SIG-M5 treated with dmso at 0.1 percent for 504 hours (cell line): ENCODE results near the gene PPP6R3.
A peak's percentile ranks its signal among the peaks of the same experiment; 100 is the strongest.
"Not testable (repeated sequence)": the region's sequence is repeated elsewhere in the genome, so short reads cannot be mapped to it uniquely, and the experiment has no call there.

Experiments
- DNase-seq: peaks from one replicate; lab custom pipeline; 2025; ENCODE audit not compliant: unreplicated experiment; lab: John Stamatoyannopoulos, UW

The PPP6R3 gene

DNA sequence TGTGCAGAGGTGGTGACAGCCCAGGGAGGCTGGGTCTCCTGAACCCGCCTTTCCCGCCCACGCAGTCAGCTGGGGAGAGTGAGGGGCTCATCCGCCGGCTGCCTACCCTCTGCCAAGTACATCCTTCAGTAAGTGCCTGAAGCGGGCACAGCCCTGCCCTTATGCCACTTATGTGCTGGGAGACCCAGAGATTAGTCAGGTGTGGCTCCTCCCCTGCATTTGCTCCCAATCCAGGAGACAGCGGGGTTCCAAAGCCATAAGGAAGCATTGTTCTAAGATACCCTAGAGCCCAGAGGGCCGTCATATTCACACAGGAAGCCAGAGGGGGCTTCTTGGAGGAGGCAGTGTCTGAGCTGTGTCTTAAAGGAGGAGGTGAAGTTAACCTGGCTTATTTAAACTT lies 5.8 kb upstream of the PPP6R3 start:
- DNase-seq = no peak

DNA sequence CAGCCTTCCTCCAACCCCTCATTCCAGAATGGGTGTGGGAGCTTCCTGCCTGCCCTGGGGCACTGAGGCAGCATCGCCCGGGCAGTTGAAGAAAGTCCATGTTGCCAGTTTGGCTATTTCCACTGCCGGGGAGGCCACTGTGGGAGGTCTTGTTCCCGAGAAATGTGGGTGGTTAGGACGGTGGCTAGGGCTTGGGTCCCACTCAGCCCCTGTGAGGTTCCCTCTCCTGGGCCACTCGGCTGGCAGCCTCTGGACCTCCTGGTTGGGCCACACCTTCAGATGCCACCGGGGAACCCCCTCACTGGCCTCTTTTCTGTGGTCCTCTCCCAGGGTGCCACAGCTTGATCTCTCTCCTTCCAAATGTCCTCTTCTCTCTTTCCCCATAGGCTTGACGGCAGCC lies 5.1 kb upstream of the PPP6R3 start:
- no peak for DNase-seq

DNA sequence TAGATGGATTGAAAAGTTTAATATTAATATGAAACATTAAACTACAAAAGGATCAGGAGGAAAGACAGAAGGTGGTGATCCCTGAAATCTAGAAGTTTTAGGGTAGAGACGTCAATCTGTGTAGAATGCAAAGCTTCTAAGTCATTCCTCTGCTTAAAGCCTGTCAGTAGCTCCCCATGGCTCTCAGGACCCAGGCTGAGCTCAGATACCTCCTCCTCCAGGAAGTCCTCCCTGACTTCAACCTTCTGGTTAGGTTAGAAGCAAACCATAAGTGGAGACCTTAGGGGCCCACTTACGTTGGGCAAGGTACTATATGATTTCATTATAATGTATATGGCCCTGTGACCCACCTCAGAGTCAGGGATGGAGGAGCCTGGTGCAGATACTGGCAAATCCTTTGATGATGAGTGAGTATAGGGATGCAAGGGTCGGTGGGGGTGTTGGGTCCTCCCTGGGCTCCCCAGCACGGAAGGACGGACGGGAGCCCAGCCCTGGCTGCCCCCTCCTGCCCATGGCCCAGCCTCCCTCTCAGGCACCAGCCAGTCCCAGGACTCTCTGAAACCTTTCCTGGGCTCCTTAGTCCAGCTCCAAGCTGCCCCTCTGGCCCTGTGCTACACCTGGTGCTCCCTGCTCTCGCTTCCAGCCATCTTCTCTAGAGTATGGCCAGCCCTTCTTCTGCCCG lies 3.2 kb upstream of the PPP6R3 start:
- no peak for DNase-seq

- no peak for DNase-seq
Observed at GRCh38 chr11:68457898-68458249, 2.7 kb upstream of the PPP6R3 start.

- DNase-seq = not testable (repeated sequence)
Observed at GRCh38 chr11:68458340-68458739, 2.2 kb upstream of the PPP6R3 start.

DNA sequence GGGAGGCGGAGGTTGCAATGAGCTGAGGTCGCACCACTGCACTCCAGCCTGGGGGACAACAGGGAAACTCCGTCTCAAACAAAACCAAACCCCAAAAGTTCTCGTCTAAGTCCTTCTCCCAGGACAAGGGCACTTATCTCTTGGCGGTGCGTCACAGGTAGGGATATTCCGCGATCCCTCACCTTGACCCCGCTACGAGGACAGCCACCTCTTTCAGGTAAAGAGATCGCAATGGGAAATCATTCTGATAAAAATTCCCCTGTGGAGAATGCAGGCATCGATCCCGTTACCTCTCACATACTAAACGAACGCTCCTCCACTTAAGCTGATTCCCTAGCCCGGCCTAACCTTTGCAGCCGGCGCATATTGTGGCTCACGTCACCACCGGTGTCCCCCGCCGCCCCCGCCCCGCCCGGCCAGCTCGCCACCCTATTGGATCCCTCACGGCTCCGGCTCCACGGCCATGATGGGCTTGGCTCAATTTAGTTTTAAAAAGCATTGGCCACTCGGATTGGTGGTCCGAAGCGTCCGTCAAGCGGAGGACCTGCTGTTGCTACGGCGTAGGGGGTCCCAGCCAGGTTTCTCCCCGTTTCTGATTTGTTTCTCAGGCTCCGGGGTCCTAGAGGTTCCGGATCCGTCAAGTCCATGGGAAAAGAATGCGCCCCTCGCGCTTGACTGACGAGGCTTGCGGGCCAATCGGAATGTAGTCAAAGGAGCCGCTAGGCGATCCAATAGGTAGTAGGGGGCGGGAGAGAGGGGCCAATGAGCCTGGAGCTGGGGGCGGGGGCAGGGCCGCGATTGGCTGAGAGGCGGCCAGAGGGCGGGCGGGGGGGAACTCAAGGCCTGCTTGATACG lies 439 bp upstream of the PPP6R3 start:
- peak; percentile 98 for DNase-seq

DNA sequence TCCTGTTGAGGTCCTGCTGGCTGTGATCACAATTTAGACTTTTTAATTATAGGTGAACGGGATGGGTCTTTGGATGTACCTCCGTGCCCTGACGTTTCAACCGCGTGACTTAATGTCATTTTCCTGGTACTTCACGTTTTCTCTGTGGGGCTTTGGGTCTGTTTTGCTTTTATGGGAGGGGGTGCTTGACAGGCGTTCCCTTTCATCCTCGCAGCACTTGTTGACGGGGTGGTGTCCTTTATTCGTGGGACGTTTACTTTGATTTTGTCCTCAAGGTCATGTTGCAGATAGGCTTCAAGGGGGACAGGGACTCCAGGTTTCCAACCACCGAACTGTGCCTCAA lies 994 bp downstream of the PPP6R3 start:
- DNase-seq = no peak

DNA sequence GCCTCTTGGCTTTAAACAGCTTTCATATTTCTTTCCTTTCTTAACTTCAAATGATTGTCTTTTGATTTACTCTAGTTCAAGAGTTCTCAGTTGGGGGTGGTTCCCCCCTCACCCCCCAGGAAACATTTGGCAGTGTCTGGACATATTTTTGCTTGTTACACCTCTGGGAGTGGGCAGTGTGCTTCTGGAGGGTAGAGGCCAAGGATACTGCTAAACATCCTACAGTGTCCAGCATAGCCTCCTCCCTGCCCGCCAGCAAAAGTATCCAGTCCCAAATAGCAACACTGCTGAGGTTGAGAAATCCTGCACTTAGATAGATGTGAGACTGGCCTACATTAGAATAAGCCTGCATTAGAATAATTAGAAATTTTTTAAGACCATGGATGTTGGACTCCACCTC lies 3.2 kb downstream of the PPP6R3 start:
- DNase-seq = no peak

DNA sequence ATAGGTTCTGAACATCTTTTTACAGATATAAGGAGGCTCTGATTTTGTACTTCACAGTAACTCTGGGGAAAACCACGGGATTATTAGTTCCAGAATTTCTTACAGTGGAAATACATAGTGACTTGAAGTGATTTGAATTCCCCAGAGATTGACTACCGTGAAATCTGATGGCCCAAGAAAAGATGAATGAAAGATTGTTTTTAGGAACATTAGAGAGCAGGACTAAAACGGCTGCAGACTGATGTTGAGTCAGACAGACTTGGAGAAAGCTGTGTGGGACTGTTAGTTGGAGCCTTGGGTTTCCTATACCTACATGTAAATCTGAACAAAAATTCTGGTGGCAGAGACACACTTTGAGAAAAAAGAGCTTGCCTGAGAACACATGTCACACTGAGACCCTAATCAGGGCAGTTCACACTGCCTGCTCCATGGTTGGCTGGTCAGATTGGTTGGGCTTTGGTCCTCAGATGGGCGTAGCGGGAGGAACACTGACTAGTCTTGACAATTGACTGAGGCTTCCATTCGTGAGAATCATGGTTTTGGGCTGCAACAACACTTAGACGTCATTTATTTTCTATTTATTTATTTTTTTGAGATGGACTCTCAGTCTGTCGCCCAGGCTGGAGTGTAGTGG lies 6.8 kb downstream of the PPP6R3 start:
- no peak for DNase-seq

- no peak for DNase-seq
Observed at GRCh38 chr11:68468217-68468828, 7.8 kb downstream of the PPP6R3 start.

DNA sequence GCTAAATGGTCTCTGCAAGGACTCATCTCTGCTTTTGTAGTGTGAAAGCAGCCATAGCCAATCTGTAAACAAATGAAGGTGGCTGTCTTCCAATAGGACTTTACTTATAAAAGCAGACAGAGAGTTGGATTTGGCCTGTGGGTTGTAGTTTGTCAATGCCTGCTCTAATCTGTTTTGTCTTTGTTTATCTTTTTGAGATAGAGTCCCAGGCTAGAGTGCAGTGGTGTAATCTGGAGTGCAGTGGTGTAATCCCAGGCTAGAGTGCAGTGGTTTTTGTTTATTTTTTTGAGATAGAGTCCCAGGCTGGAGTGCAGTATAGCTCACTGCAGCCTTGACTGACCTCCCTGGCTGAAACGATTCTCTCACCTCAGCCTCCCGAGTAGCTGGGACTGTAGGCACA lies 8.6 kb downstream of the PPP6R3 start:
- DNase-seq = no peak

- no peak for DNase-seq
Observed at GRCh38 chr11:68469642-68470041, 9.1 kb downstream of the PPP6R3 start.

GRCh38 chr11:68470304-68470811 lies 9.8 kb downstream of the PPP6R3 start:
- no peak for DNase-seq

- peak; percentile 74 for DNase-seq
Observed at GRCh38 chr11:68471360-68472340, 11.1 kb downstream of the PPP6R3 start.

- no peak for DNase-seq
Observed at GRCh38 chr11:68472778-68473177, 12.2 kb downstream of the PPP6R3 start.

GRCh38 chr11:68473693-68474092 lies 13.1 kb downstream of the PPP6R3 start:
- no peak for DNase-seq

GRCh38 chr11:68475626-68476025 lies 15.1 kb downstream of the PPP6R3 start:
- not testable (repeated sequence) for DNase-seq

GRCh38 chr11:68479390-68479789 lies 18.8 kb downstream of the PPP6R3 start:
- DNase-seq = no peak

DNA sequence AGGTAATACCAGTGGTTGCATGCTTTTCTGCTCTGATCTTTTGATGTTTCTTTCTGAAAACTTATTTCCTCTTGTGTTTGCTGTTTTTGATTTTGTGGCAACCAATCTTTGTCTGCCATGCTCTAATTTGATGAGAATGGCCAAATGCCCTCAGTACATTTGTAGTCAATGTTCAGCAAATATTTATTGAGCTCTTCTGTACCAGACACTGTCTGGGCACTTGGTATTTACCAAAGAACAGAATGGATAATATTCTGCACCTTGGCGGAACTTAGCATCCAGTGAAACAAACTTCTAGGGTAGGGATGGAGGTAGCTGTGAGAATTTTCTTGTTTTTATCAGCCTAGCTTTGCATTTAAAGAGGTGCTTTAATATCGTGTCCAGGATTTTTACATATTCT lies 19.6 kb downstream of the PPP6R3 start:
- no peak for DNase-seq

- DNase-seq = no peak
Observed at GRCh38 chr11:68480852-68481510, 20.4 kb downstream of the PPP6R3 start.
